ENCODE measurements around the gene SEC61G. TPM values are rescaled to one million over a fixed set of nuclear protein-coding genes. Genes with fewer than 3 reads are reported as not detected.

Gene SEC61G
- polyA plus RNA-seq, 2 of the 4 experiments (the other 2 are of a cell fraction), result 356 to 421 TPM

- ChIA-PET CTCF (no interaction called here), POLR2A (no interaction called here)
- H3K27ac ChIP-seq, result no peak overlapping the region
- DNase-seq (ENCODE audit: low read depth in 1 of 2, low spot score in 1 of 2) (no peak), ATAC-seq (no peak), FAIRE-seq (no peak)
- H3K4me1 ChIP-seq, result no peaks in the 10 kb centered on the region
- no peaks in the 10 kb centered on the region for H3K9me3 ChIP-seq
- TF ChIP-seq POLR2AphosphoS2 (conservative IDR thresholded peaks at IDR 0.05; ENCODE audit: low read length), result no peak
- TF ChIP-seq BCL3 (IDR thresholded peaks at IDR 0.05), result no peak
- TF ChIP-seq HES2 (IDR thresholded peaks at IDR 0.05), result no peak
- no peak for TF ChIP-seq RARB (CRISPR knock-in tag; IDR thresholded peaks at IDR 0.05)
- TF ChIP-seq KDM1A (IDR thresholded peaks at IDR 0.05; ENCODE audit: low read depth), result no peak
- TF ChIP-seq JUNB (IDR thresholded peaks at IDR 0.05), result no peak
- no peak for TF ChIP-seq PHF8 (IDR thresholded peaks at IDR 0.05; ENCODE audit: borderline replicate concordance, low read depth)
- no peak for TF ChIP-seq REST (IDR thresholded peaks at IDR 0.05)
- no peak for TF ChIP-seq CHD2 (IDR thresholded peaks at IDR 0.05; ENCODE audit: low read length, partially characterized antibody)
- no peak for TF ChIP-seq POLR2A (IDR thresholded peaks at IDR 0.05; ENCODE audit: low read length)
- TF ChIP-seq PBX3 (IDR thresholded peaks at IDR 0.05), result no peak
- TF ChIP-seq FOXS1 (CRISPR knock-in tag; IDR thresholded peaks at IDR 0.05), result no peak
- no peak for TF ChIP-seq EHF (CRISPR knock-in tag; IDR thresholded peaks at IDR 0.05)
- no peak for TF ChIP-seq RNF2 (IDR thresholded peaks at IDR 0.05; ENCODE audit: borderline replicate concordance, low read depth)
- no peak for TF ChIP-seq MAFK (IDR thresholded peaks at IDR 0.05; ENCODE audit: partially characterized antibody)
- TF ChIP-seq MAX (IDR thresholded peaks at IDR 0.05), result no peak
- H3K4me3 ChIP-seq, result no peak overlapping the region
- no peak overlapping the region for H3K4me2 ChIP-seq
Measured at GRCh38 chr7:54719425-54719824, 39.6 kb downstream of the SEC61G start.

- no peak for FAIRE-seq
- ChIA-PET CTCF (no interaction called here), POLR2A (no interaction called here)
- no peak for DNase-seq (ENCODE audit: low read depth in 1 of 2, low spot score in 1 of 2)
- H3K4me3 ChIP-seq, result no peak overlapping the region
- no peak overlapping the region for H3K4me2 ChIP-seq
- TF ChIP-seq SREBF2 (IDR thresholded peaks at IDR 0.05) (no peak), REST (IDR thresholded peaks at IDR 0.05) (no peak), EP300 (IDR thresholded peaks at IDR 0.05) (no peak), ZNF302 (CRISPR knock-in tag; IDR thresholded peaks at IDR 0.05) (no peak), GATA3 (IDR thresholded peaks at IDR 0.05; ENCODE audit: borderline replicate concordance) (no peak), CHD4 (IDR thresholded peaks at IDR 0.05; ENCODE audit: borderline replicate concordance) (no peak), HOXB13 (CRISPR knock-in tag; IDR thresholded peaks at IDR 0.05; ENCODE audit: low read depth) (no peak), KDM5A (IDR thresholded peaks at IDR 0.05) (no peak), CHD2 (IDR thresholded peaks at IDR 0.05; ENCODE audit: low read length, partially characterized antibody) (no peak), MYC (IDR thresholded peaks at IDR 0.05; ENCODE audit: borderline replicate concordance, low read length) (no peak), TFCP2L1 (CRISPR knock-in tag; IDR thresholded peaks at IDR 0.05) (no peak)
- ATAC-seq, result no peak
- no peaks in the 10 kb centered on the region for H3K9me3 ChIP-seq
- 44% methylated on average over 4 of the region's 4 CpGs for WGBS (ENCODE audit: missing lambda C conversion rate)
- no peaks in the 10 kb centered on the region for H3K4me1 ChIP-seq
- no peak overlapping the region for H3K27ac ChIP-seq
Measured at GRCh38 chr7:54712820-54713219, 46.2 kb downstream of the SEC61G start.
